Stimulated activated CD4-positive, alpha-beta T cell treated with anti-CD3 and anti-CD28 coated beads, Interleukin-4, amount 100 ng/mL, for 4 hours (primary cell): ENCODE data around the gene PRSS56.

ENCODE experiments used
- DNase-seq, 2 experiments: peaks; one replicate each; pipeline ENCODE4 v3.0.0-alpha.2; 2020

PRSS56 gene

GRCh38 chr2:232574674-232575403 lies 54.7 kb downstream of the PRSS56 start:
- DNase-seq, result no peak
